HG02798 (cell line): ENCODE data around the gene ZNF664.

Source experiments
- ATAC-seq: cut with Tn5 transposase; IDR thresholded peaks from one replicate; pipeline ENCODE4 v1.9.1; 2021; ENCODE audit warnings: mild to moderate bottlenecking; ENCODE audit not compliant: unreplicated experiment, poor library complexity

ZNF664 gene

GRCh38 chr12:124006846-124007713 is 34.1 kb downstream of the ZNF664 start:
- no peak for ATAC-seq

GRCh38 chr12:124007826-124008570 is 35.0 kb downstream of the ZNF664 start:
- ATAC-seq: no peak

DNA sequence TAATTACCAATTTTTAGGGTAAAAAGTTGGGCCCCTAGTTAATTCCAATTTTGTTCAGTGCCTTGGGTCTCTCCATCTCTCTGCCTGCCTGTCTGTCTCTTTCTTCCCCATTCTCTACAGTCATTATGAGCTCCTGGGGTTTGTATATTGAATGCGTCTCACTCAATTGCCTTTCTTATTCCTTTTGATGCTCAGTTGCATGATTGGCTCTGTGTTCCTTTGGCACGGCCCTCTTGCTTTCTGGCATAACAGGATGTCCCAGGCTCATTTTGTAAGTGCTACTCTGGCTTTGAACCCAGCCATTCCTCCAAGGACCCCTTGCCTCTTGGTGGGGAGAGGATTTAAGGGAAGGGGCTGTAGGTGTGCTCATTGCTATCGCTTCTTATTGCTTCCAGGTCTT is 35.6 kb downstream of the ZNF664 start:
- no peak for ATAC-seq

DNA sequence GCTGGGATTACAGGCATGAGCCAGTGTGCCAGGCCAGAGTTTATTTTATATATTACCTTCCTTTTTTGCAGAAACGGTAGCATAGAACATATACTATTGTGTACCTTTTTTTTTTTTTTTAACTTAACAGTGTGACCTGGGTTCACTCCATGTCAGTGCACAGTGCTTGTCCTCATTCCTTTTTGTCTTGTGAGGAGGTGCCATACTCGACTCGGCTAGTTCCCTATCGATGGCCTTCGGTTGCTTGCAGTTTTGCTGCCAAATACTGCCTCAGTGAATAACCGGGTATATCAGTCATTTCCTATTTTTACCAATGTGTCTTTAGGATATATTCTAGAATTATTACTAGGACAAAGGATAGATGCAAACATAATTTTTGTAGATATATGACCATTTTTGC is 36.8 kb downstream of the ZNF664 start:
- no peak for ATAC-seq

GRCh38 chr12:124010687-124011086 is 37.7 kb downstream of the ZNF664 start:
- ATAC-seq: no peak

DNA sequence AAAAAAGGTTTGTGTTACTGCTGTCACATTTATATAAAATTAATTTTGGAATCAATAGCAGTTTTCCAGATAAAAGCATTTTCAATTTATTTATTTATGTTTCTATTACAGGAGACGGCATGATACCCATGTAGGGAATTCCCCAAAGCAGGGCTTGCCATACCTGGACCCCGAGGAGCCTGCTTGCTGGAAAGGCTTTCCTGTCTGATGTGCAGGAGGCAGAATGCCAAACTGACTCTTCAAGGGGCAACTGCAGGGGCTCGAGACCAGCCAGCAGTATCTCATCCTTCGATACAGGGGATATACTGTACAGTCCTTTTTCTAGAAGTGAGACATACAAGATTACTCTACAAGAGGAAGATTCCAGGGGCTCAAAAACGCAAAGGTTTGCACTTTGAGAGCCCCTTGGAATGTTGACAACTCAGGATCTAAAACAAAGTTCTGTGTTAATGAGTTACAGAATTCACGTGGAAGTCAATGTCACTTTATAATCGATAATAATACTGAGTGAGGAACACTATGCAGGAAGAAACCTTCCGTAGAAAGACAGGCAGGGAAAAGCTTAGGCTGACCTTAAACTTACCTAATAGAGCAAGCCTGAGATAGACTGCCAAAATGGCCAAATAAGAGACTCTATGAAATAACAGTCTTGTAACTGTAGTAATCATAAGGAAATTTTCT is 38.6 kb downstream of the ZNF664 start:
- ATAC-seq: no peak

DNA sequence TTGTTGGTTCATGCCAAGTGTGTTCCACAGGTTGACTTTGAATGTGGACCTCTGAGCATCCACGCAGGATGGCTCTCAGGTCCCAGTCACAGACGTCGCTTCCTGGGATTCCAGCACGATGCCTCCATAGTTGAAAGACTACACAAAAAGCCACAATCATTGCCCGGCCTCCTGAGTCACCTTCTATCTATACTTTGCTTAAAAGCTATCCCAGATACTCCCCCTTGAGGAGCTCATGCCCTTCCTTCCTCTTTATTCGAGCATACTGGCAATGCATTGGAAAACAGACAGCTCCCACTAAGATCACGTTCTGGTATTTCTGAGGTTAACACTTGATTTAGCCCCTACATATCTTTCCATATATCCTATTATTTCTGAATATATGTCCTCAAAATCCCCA is 40.1 kb downstream of the ZNF664 start:
- no peak for ATAC-seq

GRCh38 chr12:124015494-124016461 is 42.8 kb downstream of the ZNF664 start:
- ATAC-seq: no peak

- ATAC-seq: no peak
Observed at GRCh38 chr12:124017064-124017463, 44.0 kb downstream of the ZNF664 start.

- no peak for ATAC-seq
Observed at GRCh38 chr12:124018539-124018938, 45.5 kb downstream of the ZNF664 start.

GRCh38 chr12:124019115-124019514 is 46.1 kb downstream of the ZNF664 start:
- no peak for ATAC-seq

DNA sequence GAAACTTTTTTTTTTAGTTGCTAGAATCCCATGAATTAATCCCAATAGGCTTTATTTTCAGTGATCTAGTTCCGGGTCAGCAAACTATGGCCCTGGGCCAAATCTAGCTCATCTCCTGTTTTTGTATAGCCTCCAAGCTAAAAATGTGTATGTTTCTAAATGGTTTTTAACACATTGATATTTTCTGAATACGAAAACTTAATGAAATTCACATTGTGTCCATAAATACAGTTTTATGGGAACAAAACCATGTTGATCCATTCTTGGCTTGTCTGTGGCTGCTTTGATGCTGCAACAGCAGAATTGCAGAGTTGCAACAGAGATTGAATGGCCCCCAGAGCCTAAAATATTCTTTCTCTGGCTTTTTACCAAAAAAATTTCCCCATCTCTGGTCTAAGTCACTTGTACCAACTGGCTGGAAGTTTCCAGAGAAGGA is 47.5 kb downstream of the ZNF664 start:
- no peak for ATAC-seq

DNA sequence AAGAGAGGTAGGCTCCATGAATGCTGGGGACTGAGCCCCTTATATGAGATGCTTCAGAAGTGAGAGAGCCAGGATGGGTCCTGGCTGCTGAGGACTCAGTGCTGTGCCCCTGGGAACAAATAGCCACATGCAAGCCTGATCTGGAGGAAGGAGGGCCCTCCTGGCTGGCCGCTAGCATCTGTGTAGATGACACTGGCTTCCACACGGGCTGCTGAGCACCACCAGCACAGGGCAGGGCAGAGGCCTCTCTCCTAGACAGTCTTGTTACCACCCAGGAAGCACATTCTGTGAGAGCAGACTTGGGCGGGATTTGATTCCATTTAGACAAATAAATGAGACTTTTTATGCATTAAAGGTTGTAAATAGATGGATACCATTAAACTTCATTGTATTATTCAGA is 48.0 kb downstream of the ZNF664 start:
- ATAC-seq: no peak

DNA sequence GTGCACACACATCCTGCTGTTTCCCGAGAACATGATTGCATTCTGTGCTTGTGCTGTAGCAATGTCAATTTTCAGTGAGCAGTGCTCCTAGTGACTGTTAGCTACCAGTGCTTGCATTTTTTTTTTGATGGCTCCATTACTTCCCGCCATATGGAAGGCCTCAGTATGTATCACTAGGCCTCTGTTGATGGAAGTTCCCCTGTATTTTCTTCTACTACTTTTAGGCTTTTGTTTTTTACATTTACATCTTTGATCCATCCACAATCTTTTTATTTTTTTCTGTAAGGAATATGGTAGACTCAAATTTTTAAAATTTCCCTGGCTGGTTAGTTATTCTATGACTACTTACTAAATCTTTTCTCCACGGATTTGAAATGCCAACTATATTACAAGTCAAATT is 49.1 kb downstream of the ZNF664 start:
- no peak for ATAC-seq

- ATAC-seq: no peak
Observed at GRCh38 chr12:124024263-124024678, 51.3 kb downstream of the ZNF664 start.

GRCh38 chr12:124024776-124025175 is 51.8 kb downstream of the ZNF664 start:
- ATAC-seq: no peak

- no peak for ATAC-seq
Observed at GRCh38 chr12:124025661-124026060, 52.6 kb downstream of the ZNF664 start.

DNA sequence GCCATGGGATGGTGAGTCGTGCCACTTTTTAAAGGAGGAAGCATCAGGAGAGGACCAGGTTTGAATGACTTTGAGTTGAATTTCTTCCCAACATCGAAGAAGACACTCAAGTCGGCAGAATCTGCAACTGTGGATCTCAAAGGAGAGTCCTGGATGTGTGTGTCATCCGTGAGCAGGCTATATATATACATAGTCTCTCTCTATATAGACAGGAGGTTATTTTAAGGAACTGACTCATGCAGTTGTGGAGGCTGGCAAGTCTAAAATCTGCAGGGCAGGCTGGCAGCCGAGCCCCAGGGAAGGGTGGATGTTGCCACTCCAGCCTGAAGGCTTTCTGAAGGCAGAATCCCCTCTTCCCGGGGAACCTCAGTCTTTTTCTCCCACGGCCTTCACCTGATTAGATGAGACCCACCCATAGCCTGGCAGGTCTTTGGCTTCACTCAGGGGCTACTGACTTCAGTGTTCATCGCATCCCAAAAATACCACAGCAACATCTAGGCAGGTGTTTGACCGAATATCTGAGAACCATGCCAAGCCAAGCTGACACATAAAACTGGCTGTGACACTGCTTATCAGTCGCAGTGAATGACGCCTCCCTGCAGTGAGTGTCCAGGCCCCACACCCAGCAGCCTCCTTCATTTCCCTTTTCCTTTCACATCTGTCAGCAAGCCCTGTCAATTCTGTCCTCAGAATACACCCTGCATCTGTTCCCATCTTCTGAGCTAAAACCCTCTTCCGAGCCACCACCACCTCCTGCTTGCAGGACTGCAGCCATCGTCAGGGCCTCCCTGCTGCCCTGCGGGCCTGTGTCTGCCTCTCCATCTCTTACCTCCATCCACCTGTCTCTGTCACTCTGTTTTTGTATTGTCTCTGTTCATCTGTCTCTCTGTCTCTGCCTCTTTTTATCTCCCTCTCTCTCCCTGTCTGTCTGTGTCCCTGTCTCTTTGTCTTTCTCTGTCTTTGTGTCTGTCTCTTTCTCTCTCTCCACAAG is 54.0 kb downstream of the ZNF664 start:
- ATAC-seq: no peak
